Bronchial epithelial cell (primary cell): ENCODE measurements around the gene TIMM23. TPM values are rescaled to one million over a fixed set of nuclear protein-coding genes. Genes with fewer than 3 reads are reported as not detected.
"Not testable (repeated sequence)": the region's sequence is repeated elsewhere in the genome, so short reads cannot be mapped to it uniquely, and the experiment has no call there.

Experiments
- DNase-seq: peaks from one replicate; pipeline ENCODE4 v3.0.0-alpha.2; 2010; ENCODE audit warnings: low read depth
- FAIRE-seq: peaks from 2 replicates; lab custom pipeline; 2011; peaks lifted over from hg19 to GRCh38; lab: Jason Lieb, UNC
- H3K27me3 ChIP-seq: 2 replicates; pipeline ENCODE4 v1.5.1; 2011; ENCODE audit warnings: low read length; ENCODE audit not compliant: control insufficient read depth, insufficient read depth
- H3K36me3 ChIP-seq: 2 replicates; pipeline ENCODE4 v1.5.1; 2011; ENCODE audit warnings: low read length; ENCODE audit not compliant: control insufficient read depth, insufficient read depth
- H3K4me3 ChIP-seq: 2 replicates; pipeline ENCODE4 v1.5.1; 2011; ENCODE audit warnings: mild to moderate bottlenecking, low read depth, low read length, control low read depth
- CTCF ChIP-seq: IDR thresholded peaks from 2 replicates; pipeline ENCODE4 v1.5.1; 2011; ENCODE audit warnings: mild to moderate bottlenecking, moderate library complexity, low read length, control low read depth, inconsistent platforms; ENCODE audit not compliant: insufficient read depth, severe bottlenecking
- total RNA-seq: library from RNA; depleted of rRNA; stranded (reverse); fragments of >200 nt; gene quantifications from 2 replicates; pipeline ENCODE4 v1.2.1, GENCODE V29; 2014

The TIMM23 gene
- total RNA-seq, 1 donor from 2014 or later: 114 TPM

- no peak for TF ChIP-seq CTCF
- H3K36me3 ChIP-seq: peaks cover 8% of the 10 kb centered on the region
- no peaks in the 10 kb centered on the region for H3K27me3 ChIP-seq
- H3K4me3 ChIP-seq: no peak overlapping the region
- FAIRE-seq (no peak), DNase-seq (no peak)
These were observed 25.9 kb downstream of the TIMM23 start for GRCh38 chr10:45997994-45998763.

- H3K4me3 ChIP-seq, FAIRE-seq, H3K36me3 ChIP-seq, DNase-seq, H3K27me3 ChIP-seq: not testable (repeated sequence)
These were observed 27.7 kb downstream of the TIMM23 start for GRCh38 chr10:45999955-46000354.

- Histone ChIP-seq H3K4me3 (no peak overlapping the region), H3K36me3 (peaks cover 9% of the 10 kb centered on the region), H3K27me3 (no peaks in the 10 kb centered on the region)
- FAIRE-seq (no peak), DNase-seq (no peak)
- no peak for TF ChIP-seq CTCF
These were observed 28.2 kb downstream of the TIMM23 start for GRCh38 chr10:46000538-46000937.

GRCh38 chr10:46001187-46001756, 29.0 kb downstream of the TIMM23 start:
- no peak for DNase-seq
- Histone ChIP-seq H3K27me3 (no peaks in the 10 kb centered on the region), H3K36me3 (peaks cover 11% of the 10 kb centered on the region), H3K4me3 (no peak overlapping the region)
- no peak for TF ChIP-seq CTCF
- FAIRE-seq: no peak

GRCh38 chr10:46002189-46002687, 29.9 kb downstream of the TIMM23 start:
- not testable (repeated sequence) for FAIRE-seq, H3K27me3 ChIP-seq, H3K4me3 ChIP-seq, DNase-seq
- H3K36me3 ChIP-seq: peaks cover 12% of the 10 kb centered on the region

- FAIRE-seq (no peak), DNase-seq (no peak)
- TF ChIP-seq CTCF: no peak
- Histone ChIP-seq H3K4me3 (no peak overlapping the region), H3K36me3 (peaks cover 11% of the 10 kb centered on the region), H3K27me3 (no peaks in the 10 kb centered on the region)
These were observed 30.8 kb downstream of the TIMM23 start for GRCh38 chr10:46002916-46003693.
